Measurements from ENCODE around the gene MUC5AC. TPM values are rescaled to one million over a fixed set of nuclear protein-coding genes. Genes with fewer than 3 reads are reported as not detected.
"Not testable (repeated sequence)": the region's sequence is repeated elsewhere in the genome, so short reads cannot be mapped to it uniquely, and the experiment has no call there.

MUC5AC gene
- total RNA-seq, 2 experiments from 2014 or later, result not detected

DNA sequence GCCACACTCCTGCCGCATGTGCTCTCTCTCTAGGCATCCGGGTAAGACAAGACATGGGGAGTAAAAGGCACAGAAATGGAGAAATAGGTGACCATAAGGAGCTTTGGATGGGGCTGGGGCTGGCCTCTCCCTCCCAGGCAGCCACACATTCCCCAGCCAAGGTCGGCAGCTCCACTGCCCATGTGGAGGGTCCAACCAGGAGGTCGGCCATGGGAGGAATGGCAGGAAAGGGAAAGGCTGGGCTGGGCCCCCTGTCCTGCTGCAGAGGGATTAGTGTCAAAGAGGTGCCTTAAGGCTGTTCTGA, 460 bp upstream of the MUC5AC start:
- no peak overlapping the region for H3K4me3 Mint-ChIP-seq
- H3K4me1 Mint-ChIP-seq, result peaks cover 3% of the 10 kb centered on the region
- H3K27me3 Mint-ChIP-seq, result no peaks in the 10 kb centered on the region
- ChIA-PET POLR2A (no interaction called here), CTCF (no interaction called here)
- DNase-seq, result no peak
- no peaks in the 10 kb centered on the region for H3K36me3 Mint-ChIP-seq (ENCODE audit: low read depth)
- H3K9me3 Mint-ChIP-seq, result no peaks in the 10 kb centered on the region
- H3K27ac Mint-ChIP-seq, result no peak overlapping the region

- H3K36me3 Mint-ChIP-seq (ENCODE audit: low read depth), result no peaks in the 10 kb centered on the region
- no peaks in the 10 kb centered on the region for H3K4me1 Mint-ChIP-seq
- H3K27me3 Mint-ChIP-seq, result no peaks in the 10 kb centered on the region
- ChIA-PET CTCF (no interaction called here), POLR2A (no interaction called here)
- no peak overlapping the region for H3K27ac Mint-ChIP-seq
- no peaks in the 10 kb centered on the region for H3K9me3 Mint-ChIP-seq
- DNase-seq, result no peak
- no peak overlapping the region for H3K4me3 Mint-ChIP-seq
Measured at GRCh38 chr11:1158681-1159487, 1.1 kb downstream of the MUC5AC start.

DNA sequence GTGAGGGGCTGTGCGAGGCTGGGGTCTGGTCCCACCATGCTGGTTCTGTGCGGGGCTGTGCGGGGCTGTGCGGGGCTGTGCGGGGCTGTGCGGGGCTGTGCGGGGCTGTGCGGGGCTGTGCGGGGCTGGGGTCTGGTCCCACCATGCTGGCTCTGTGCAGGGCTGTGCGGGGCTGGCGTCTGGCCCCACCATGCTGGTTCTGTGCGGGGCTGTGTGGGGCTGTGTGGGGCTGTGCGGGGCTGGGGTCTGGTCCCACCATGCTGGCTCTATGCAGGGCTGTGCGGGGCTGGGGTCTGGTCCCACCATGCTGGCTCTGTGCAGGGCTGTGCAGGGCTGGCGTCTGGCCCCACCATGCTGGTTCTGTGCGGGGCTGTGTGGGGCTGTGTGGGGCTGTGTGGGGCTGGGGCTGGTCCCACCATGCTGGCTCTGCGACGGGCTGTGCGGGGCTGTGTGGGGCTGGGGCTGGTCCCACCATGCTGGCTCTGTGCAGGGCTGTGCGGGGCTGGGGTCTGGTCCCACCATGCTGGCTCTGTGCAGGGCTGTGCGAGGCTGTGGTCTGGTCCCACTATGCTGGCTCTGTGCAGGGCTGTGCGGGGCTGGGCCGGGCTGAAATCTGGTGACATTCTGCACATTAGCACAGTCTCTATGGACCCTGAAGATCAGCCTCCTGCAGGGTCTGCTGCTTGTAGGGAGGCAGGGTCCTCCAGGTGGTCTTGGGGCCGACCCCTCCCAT, 1.9 kb downstream of the MUC5AC start:
- H3K27me3 Mint-ChIP-seq; POLR2A ChIA-PET; H3K27ac Mint-ChIP-seq; H3K36me3 Mint-ChIP-seq (ENCODE audit: low read depth); DNase-seq; H3K4me1 Mint-ChIP-seq; H3K9me3 Mint-ChIP-seq; H3K4me3 Mint-ChIP-seq; CTCF ChIA-PET: not testable (repeated sequence)

- Mint-ChIP-seq H3K4me3 (no peak overlapping the region), H3K9me3 (no peaks in the 10 kb centered on the region), H3K4me1 (no peaks in the 10 kb centered on the region), H3K36me3 (ENCODE audit: low read depth) (no peaks in the 10 kb centered on the region), H3K27ac (no peak overlapping the region), H3K27me3 (no peaks in the 10 kb centered on the region)
- no peak for DNase-seq
- CTCF ChIA-PET, result no interaction called here
- POLR2A ChIA-PET, result no interaction called here
Measured at GRCh38 chr11:1160231-1161101, 2.7 kb downstream of the MUC5AC start.

- ChIA-PET CTCF (no interaction called here), POLR2A (no interaction called here)
- Mint-ChIP-seq H3K4me3 (no peak overlapping the region), H3K36me3 (ENCODE audit: low read depth) (no peaks in the 10 kb centered on the region), H3K4me1 (no peaks in the 10 kb centered on the region), H3K27me3 (no peaks in the 10 kb centered on the region), H3K9me3 (no peaks in the 10 kb centered on the region), H3K27ac (no peak overlapping the region)
- no peak for DNase-seq
Measured at GRCh38 chr11:1161410-1162137, 3.8 kb downstream of the MUC5AC start.

DNA sequence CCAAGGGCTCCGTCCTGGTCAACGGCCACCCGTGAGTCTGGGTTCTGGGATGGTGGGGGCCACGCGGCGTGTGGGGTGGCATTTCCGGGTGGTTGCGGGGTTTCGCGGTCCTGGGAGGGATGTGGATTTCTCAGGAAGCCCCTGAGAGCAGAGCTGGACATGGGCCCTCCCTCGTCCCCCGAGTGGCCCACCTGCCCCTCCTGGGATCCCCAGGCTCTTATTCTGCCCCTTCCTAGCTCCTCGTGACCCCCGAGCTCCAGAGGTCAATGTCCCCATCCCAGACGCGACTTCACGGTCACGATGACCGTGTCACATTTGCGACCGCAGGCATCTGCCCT, 4.4 kb downstream of the MUC5AC start:
- Mint-ChIP-seq H3K4me3 (no peak overlapping the region), H3K4me1 (no peaks in the 10 kb centered on the region), H3K9me3 (no peaks in the 10 kb centered on the region), H3K36me3 (ENCODE audit: low read depth) (no peaks in the 10 kb centered on the region), H3K27me3 (no peaks in the 10 kb centered on the region), H3K27ac (no peak overlapping the region)
- POLR2A ChIA-PET, result no interaction called here
- CTCF ChIA-PET, result no interaction called here
- DNase-seq, result no peak

- Mint-ChIP-seq H3K4me3 (no peak overlapping the region), H3K9me3 (no peaks in the 10 kb centered on the region), H3K36me3 (ENCODE audit: low read depth) (no peaks in the 10 kb centered on the region), H3K27me3 (no peaks in the 10 kb centered on the region), H3K4me1 (no peaks in the 10 kb centered on the region), H3K27ac (no peak overlapping the region)
- CTCF ChIA-PET, result no interaction called here
- POLR2A ChIA-PET, result no interaction called here
- no peak for DNase-seq
Measured at GRCh38 chr11:1162491-1163311, 4.9 kb downstream of the MUC5AC start.

DNA sequence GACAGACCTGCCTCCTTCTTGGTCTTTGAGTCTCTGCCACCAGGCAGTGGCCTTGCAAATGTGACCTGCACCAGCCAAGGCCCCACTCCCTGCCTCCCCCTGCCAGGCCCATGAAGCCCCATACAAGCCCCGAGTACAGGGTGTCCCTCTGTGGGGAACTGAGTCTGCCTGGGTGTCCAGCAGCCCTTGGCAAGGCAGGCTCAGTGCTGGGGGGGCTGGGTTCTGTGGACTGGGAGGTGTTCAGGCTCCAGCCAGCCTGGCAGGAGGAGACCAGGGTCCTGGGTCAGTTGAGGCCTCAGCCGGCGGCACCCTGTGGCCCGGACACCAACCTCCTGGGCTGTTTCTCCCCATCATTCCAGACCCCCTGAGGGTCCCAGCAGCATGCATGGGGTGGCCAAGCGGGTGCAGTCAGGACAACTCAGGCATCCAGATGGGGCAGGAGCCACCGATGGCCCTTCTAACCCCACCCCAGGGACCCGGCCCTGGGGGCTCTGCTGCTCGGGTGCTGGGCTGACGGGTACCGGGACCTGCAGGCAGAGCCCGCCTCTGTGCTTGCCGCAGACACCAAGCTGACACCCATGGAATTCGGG, 5.7 kb downstream of the MUC5AC start:
- Mint-ChIP-seq H3K36me3 (ENCODE audit: low read depth) (no peaks in the 10 kb centered on the region), H3K4me1 (no peaks in the 10 kb centered on the region), H3K27me3 (no peaks in the 10 kb centered on the region), H3K9me3 (no peaks in the 10 kb centered on the region), H3K27ac (no peak overlapping the region), H3K4me3 (no peak overlapping the region)
- ChIA-PET POLR2A (no interaction called here), CTCF (no interaction called here)
- no peak for DNase-seq

DNA sequence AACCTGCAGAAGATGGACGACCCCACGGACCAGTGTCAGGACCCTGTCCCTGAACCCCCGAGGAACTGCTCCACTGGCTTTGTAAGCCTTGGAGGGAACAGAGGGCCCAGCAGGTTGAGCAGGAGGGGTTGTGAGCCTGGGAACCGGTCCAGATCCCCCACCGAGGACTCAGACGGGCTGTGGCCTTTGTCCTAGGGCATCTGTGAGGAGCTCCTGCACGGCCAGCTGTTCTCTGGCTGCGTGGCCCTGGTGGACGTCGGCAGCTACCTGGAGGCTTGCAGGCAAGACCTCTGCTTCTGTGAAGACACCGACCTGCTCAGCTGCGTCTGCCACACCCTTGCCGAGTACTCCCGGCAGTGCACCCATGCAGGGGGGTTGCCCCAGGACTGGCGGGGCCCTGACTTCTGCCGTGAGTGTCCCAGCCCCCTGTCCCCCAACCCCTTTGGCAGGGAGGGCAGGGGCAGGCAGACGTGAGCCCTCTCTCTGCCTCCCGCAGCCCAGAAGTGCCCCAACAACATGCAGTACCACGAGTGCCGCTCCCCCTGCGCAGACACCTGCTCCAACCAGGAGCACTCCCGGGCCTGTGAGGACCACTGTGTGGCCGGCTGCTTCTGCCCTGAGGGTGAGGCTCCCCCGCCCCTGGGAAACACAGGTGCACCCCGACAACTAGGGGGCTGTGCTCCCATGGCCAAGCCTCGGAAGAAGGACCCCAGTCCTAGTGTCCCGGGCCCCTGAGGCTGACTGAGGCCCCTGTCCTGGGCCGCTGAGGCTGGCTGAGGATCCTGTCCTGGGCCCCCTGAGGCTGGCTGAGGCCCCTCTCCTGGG, 6.4 kb downstream of the MUC5AC start:
- Mint-ChIP-seq H3K27ac (no peak overlapping the region), H3K4me1 (no peaks in the 10 kb centered on the region), H3K9me3 (no peaks in the 10 kb centered on the region), H3K4me3 (no peak overlapping the region), H3K36me3 (ENCODE audit: low read depth) (no peaks in the 10 kb centered on the region), H3K27me3 (no peaks in the 10 kb centered on the region)
- ChIA-PET CTCF (no interaction called here), POLR2A (no interaction called here)
- DNase-seq, result no peak

DNA sequence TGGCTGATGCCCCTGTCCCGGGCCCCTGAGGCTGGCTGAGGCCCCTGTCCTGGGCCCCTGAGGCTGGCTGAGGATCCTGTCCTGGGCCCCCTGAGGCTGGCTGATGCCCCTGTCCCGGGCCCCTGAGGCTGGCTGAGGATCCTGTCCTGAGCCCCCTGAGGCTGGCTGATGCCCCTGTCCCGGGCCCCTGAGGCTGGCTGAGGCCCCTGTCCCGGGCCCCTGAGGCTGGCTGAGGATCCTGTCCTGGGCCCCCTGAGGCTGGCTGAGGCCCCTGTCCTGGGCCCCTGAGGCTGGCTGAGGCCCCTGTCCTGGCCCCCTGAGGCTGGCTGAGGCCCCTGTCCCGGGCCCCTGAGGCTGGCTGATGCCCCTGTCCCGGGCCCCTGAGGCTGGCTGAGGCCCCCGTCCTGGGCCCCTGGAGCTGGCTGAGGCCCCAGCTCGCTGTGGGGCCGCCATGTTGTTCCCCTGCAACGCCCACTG, 7.1 kb downstream of the MUC5AC start:
- CTCF ChIA-PET; H3K27me3 Mint-ChIP-seq; H3K4me1 Mint-ChIP-seq; DNase-seq; H3K9me3 Mint-ChIP-seq; H3K27ac Mint-ChIP-seq; H3K36me3 Mint-ChIP-seq (ENCODE audit: low read depth); POLR2A ChIA-PET; H3K4me3 Mint-ChIP-seq: not testable (repeated sequence)

DNA sequence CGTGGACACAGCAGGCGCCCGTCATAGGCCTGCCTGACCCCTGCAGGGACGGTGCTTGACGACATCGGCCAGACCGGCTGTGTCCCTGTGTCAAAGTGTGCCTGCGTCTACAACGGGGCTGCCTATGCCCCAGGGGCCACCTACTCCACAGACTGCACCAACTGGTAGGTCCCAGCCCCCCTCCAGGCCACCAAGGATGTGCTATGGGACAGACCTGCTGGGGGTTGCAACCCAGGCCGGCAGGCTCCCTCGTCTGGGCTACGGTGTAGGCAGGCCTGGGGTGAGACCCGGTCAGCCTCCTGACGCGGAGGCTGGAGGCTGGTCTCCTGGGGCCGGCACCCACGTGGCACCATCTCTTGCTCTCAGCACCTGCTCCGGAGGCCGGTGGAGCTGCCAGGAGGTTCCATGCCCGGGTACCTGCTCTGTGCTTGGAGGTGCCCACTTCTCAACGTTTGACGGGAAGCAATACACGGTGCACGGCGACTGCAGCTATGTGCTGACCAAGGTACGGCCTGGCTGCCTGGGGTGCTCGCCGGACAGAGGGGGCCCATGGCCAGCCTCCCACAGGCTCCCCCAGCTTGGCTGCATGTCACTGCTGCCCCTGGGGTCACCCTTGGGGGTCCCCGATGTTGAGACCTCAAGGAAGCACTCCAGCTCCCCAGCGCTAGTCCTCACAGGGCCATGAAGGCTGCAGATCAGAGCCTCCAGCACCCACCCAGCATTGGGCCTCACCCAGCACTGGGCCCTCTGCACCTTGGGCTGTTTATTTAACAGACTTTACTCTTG, 7.7 kb downstream of the MUC5AC start:
- Mint-ChIP-seq H3K4me1 (no peaks in the 10 kb centered on the region), H3K36me3 (ENCODE audit: low read depth) (no peaks in the 10 kb centered on the region), H3K4me3 (no peak overlapping the region), H3K27ac (no peak overlapping the region), H3K27me3 (no peaks in the 10 kb centered on the region), H3K9me3 (no peaks in the 10 kb centered on the region)
- DNase-seq, result no peak
- CTCF ChIA-PET, result no interaction called here
- POLR2A ChIA-PET, result no interaction called here
